Adrenal gland (tissue), 5 donors: Measurements from ENCODE around the gene FOXJ3.

Experiments used
- CTCF ChIP-seq, 6 experiments: fragments of 450-650 bp in 4 of 6; fragments of 200-600 bp in 2 of 6; sonication (generic) in 1 of 6; IDR thresholded peaks; 1 replicate in 5 of 6; 2 replicates in 1 of 6; pipeline versions ENCODE4 v1.5.1 to v1.8.0; 2016 to 2021; ENCODE audit warnings: antibody characterized with exemption in 6 of 6, mild to moderate bottlenecking in 2 of 6, moderate library complexity in 1 of 6
- POLR2A ChIP-seq, 2 donors: fragments of 450-650 bp; IDR thresholded peaks; one replicate each; pipeline ENCODE4 v1.6.1; 2017; ENCODE audit warnings: antibody characterized with exemption in 2 of 2, mild to moderate bottlenecking in 2 of 2, moderate library complexity in 1 of 2
- donor health status: DM: no; HTN: no; CAD: no.

GRCh38 chr1:42219627-42220026 lies 115.4 kb downstream of the FOXJ3 start:
- no peak for TF ChIP-seq CTCF (IDR thresholded peaks at IDR 0.05)
- TF ChIP-seq POLR2A (IDR thresholded peaks at IDR 0.05) = no peak
